ENCODE measurements around the gene ADAMTS17.

The ADAMTS17 gene

GRCh38 chr15:100308608-100309007 lies 33.2 kb downstream of the ADAMTS17 start:
- POLR2A ChIA-PET = no interaction called here

GRCh38 chr15:100308213-100308600 lies 33.6 kb downstream of the ADAMTS17 start:
- ChIA-PET CTCF (no interaction called here), POLR2A (no interaction called here)
- DNase-seq (ENCODE audit: extremely low spot score) = no peak
- TF ChIP-seq, protein P1, sequence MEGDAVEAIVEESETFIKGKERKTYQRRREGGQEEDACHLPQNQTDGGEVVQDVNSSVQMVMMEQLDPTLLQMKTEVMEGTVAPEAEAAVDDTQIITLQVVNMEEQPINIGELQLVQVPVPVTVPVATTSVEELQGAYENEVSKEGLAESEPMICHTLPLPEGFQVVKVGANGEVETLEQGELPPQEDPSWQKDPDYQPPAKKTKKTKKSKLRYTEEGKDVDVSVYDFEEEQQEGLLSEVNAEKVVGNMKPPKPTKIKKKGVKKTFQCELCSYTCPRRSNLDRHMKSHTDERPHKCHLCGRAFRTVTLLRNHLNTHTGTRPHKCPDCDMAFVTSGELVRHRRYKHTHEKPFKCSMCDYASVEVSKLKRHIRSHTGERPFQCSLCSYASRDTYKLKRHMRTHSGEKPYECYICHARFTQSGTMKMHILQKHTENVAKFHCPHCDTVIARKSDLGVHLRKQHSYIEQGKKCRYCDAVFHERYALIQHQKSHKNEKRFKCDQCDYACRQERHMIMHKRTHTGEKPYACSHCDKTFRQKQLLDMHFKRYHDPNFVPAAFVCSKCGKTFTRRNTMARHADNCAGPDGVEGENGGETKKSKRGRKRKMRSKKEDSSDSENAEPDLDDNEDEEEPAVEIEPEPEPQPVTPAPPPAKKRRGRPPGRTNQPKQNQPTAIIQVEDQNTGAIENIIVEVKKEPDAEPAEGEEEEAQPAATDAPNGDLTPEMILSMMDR (IDR thresholded peaks at IDR 0.05; ENCODE audit: control extremely low read depth, extremely low read depth, low read depth, missing control alignments) = no peak

More at GRCh38 chr15:100308608-100309007, 33.2 kb downstream of the ADAMTS17 start:
- DNase-seq (ENCODE audit: extremely low spot score) = no peak
- CTCF ChIA-PET = no interaction called here
- TF ChIP-seq, protein P1 (IDR thresholded peaks at IDR 0.05; ENCODE audit: control extremely low read depth, extremely low read depth, low read depth, missing control alignments) = no peak

DNA sequence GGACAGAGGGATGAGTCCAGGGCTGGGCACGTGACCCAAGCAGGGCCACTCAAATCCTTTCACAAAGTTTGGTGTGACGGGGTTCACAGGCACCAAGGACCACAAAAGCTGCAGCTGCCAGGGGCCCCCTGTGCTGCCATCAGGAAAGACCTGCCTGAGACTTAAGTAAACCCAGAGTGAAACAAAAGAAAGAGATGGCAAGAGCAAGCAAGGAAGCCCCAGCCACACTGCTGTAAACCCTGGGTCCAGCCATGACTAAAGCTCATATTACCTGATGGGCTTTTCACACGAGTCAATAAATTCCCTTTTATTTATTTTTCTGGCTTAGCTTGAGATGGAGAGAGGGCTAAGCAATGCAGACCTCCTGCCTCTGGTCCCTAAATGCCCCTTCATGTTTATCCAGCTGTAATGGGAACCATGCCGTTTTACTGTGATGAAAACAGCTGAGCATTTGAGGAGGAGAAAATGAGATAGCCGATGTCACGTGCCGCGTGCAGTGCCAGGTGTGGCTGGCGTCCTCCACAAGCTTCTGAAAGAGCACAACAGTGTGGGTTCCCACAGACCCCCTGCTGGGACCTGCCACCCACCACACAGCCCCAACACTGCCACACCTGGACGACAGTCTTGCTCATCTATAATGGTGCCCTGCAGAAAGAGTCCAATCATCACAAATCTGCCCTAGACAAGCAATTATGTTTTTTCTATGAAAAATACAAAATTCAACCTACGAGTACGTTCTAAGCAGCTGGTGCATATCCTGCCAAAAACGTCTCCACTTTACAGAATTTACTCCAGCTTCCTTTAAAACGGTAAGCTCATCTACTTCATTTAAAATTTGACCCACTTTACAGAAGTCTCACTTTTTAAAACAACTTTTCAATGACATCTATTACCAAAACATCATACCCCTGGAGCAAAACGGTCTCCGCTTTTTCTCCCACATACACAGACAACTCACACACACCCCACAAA lies 34.2 kb downstream of the ADAMTS17 start:
- ChIA-PET CTCF (interaction anchor here (1.1 kb wide), 1 partner anchor 19 kb away, joined by 3 read pairs; no protein-coding TSS in a partner anchor), POLR2A (no interaction called here)
- TF ChIP-seq, protein P1 (IDR thresholded peaks at IDR 0.05; ENCODE audit: control extremely low read depth, extremely low read depth, low read depth, missing control alignments) = no peak
- no peak for DNase-seq (ENCODE audit: extremely low spot score)

DNA sequence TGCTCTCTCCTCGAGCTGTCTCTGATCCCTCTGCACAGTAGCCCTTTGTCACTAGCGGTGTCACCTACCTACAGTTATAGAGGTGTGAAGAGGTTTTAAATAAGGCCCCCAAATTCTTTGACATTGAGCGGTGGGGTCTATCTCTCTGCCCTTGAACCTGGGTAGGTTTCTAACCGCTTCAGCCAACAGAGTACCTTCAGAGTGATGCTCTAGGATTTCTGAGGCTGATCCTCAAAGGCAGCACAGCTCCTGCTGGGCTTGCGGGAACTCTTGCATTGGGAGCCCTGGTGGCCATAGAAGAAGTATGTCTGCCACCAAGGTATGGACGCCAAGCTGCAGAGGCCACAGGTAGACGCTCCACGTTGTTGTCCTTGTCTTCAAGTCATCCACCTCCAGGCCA lies 35.7 kb downstream of the ADAMTS17 start:
- POLR2A ChIA-PET = no interaction called here
- TF ChIP-seq, protein P1 (IDR thresholded peaks at IDR 0.05; ENCODE audit: control extremely low read depth, extremely low read depth, low read depth, missing control alignments) = no peak
- CTCF ChIA-PET = no interaction called here
- no peak for DNase-seq (ENCODE audit: extremely low spot score)

DNA sequence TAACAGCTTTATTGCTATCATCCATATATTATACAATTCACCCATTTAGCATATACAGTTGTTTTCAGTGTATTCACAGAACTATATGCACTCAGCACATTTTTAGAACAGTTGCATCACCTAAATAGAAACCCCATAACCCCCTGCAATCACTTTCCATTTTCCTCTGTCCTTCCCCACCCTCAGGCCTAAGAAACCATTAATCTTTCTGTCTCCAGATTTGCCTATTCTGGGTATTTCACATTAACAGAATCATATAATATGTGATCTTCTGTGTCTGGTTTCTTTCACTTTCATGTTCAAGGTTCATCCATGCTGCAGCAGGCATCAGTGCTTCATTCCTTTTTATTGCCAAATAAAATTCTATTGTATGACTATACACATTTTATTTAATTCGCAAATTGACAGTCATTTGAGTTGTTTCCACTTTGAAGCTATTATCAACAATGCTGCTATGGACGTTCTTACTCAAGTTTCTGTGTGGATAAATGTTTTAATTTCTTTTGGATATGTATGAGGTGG lies 39.8 kb downstream of the ADAMTS17 start:
- TF ChIP-seq, protein P1 (IDR thresholded peaks at IDR 0.05; ENCODE audit: control extremely low read depth, extremely low read depth, low read depth, missing control alignments) = no peak
- no peak for DNase-seq (ENCODE audit: extremely low spot score)
- POLR2A ChIA-PET = no interaction called here
- CTCF ChIA-PET = no interaction called here

DNA sequence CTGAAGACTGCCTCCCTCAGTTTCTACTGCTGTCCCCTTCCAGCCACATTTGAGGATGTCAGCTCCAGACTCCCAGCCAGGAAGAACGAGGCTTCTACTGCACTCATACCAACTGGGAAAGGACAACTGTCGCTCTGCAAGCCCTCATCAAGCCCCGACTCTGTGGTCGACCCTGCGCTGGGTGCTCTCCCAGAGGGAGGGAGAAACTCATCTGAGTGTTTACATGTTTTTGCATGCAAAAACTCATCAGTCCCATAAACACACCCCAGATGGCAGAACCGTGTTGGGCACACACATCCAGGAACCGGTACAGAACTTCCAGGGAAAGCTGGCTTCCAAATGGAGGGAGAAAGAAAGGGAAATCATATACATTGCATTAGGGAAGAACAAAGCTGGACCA lies 43.5 kb downstream of the ADAMTS17 start:
- ChIA-PET CTCF (no interaction called here), POLR2A (no interaction called here)
- DNase-seq (ENCODE audit: extremely low spot score) = no peak
- TF ChIP-seq, protein P1 (IDR thresholded peaks at IDR 0.05; ENCODE audit: control extremely low read depth, extremely low read depth, low read depth, missing control alignments) = no peak

Data from GM10248 (cell line).